ENCODE measurements around the gene GLIS2. TPM values are rescaled to one million over a fixed set of nuclear protein-coding genes. Genes with fewer than 3 reads are reported as not detected.

The GLIS2 gene
- total and polyA plus RNA-seq, 10 of the 15 experiments (the other 5 are each of a cell fraction or from before 2014, with no cell fraction given) = 0.03 to 0.64 (median 0.18) TPM; not detected in 4

DNA sequence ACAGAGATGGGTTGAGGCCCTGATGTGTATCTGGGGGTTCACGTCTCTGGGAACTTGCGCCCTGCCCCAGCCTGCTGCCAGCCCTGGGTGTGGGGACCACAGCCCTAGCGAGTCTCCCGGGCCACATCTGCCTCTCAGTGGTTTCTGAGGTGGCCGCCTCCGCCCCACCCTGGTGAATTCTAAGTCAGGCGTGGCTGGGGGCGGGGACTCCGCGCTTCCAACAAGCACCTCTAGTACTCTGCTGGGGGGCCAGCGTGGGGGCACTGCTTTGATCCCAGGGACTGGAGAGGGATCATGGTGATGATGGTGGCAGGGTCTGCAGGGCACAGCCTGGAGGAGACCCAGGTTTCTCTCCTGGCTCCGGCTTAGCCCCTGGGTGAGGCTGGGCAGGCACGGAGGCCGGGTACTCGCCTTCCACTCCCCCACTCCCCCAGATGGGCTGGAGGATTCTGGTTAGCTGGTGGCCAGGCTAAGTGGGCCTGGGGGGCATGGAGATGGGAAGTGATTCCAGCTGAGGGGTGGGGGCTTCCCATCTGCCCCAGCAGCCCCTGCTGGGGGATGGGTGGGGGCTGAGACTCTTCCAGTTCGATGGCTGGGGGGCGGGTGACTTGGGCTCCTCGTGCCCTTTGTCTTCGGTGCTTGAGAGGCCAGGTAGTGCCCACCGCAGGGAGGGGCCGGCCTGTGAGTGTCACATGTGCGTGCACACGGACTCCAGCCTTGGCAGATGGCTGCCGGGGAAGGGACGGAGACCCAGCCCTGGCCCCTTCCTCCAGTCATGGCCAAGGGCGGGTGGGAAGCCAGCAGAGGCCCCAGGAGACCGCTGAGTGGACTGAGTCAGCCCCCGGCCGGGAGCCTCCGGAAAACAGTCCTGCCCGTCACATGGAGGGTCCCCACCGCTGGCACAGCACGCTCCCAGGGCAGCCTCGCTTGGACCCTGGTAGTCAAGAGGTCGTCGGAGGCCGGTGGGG lies 3.9 kb downstream of the GLIS2 start (continued):
- TF ChIP-seq, protein P1, sequence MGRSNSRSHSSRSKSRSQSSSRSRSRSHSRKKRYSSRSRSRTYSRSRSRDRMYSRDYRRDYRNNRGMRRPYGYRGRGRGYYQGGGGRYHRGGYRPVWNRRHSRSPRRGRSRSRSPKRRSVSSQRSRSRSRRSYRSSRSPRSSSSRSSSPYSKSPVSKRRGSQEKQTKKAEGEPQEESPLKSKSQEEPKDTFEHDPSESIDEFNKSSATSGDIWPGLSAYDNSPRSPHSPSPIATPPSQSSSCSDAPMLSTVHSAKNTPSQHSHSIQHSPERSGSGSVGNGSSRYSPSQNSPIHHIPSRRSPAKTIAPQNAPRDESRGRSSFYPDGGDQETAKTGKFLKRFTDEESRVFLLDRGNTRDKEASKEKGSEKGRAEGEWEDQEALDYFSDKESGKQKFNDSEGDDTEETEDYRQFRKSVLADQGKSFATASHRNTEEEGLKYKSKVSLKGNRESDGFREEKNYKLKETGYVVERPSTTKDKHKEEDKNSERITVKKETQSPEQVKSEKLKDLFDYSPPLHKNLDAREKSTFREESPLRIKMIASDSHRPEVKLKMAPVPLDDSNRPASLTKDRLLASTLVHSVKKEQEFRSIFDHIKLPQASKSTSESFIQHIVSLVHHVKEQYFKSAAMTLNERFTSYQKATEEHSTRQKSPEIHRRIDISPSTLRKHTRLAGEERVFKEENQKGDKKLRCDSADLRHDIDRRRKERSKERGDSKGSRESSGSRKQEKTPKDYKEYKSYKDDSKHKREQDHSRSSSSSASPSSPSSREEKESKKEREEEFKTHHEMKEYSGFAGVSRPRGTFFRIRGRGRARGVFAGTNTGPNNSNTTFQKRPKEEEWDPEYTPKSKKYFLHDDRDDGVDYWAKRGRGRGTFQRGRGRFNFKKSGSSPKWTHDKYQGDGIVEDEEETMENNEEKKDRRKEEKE (IDR thresholded peaks at IDR 0.05) = no peak
- TF ChIP-seq ZNF274 (IDR thresholded peaks at IDR 0.05; ENCODE audit: insufficient read depth, insufficient read length) (no peak), TARDBP (IDR thresholded peaks at IDR 0.05; ENCODE audit: borderline replicate concordance) (no peak), SMAD5 (IDR thresholded peaks at IDR 0.05; ENCODE audit: low read depth) (no peak), ZNF217 (IDR thresholded peaks at IDR 0.05) (no peak), TAF1 (IDR thresholded peaks at IDR 0.05; ENCODE audit: borderline replicate concordance, low read depth, low read length) (no peak), MTA3 (IDR thresholded peaks at IDR 0.05; ENCODE audit: borderline replicate concordance, low read length) (no peak), CEBPZ (IDR thresholded peaks at IDR 0.05; ENCODE audit: low read depth, low read length) (no peak)
- TF ChIP-seq, protein P2, sequence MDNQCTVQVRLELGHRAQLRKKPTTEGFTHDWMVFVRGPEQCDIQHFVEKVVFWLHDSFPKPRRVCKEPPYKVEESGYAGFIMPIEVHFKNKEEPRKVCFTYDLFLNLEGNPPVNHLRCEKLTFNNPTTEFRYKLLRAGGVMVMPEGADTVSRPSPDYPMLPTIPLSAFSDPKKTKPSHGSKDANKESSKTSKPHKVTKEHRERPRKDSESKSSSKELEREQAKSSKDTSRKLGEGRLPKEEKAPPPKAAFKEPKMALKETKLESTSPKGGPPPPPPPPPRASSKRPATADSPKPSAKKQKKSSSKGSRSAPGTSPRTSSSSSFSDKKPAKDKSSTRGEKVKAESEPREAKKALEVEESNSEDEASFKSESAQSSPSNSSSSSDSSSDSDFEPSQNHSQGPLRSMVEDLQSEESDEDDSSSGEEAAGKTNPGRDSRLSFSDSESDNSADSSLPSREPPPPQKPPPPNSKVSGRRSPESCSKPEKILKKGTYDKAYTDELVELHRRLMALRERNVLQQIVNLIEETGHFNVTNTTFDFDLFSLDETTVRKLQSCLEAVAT (IDR thresholded peaks at IDR 0.05) = 0 out of 2 replicates have a peak, but pooled peaks have one; percentile 31
